ENCODE results near the gene GOLGA6L7.
"Not testable (repeated sequence)": the region's sequence is repeated elsewhere in the genome, so short reads cannot be mapped to it uniquely, and the experiment has no call there.

DNA sequence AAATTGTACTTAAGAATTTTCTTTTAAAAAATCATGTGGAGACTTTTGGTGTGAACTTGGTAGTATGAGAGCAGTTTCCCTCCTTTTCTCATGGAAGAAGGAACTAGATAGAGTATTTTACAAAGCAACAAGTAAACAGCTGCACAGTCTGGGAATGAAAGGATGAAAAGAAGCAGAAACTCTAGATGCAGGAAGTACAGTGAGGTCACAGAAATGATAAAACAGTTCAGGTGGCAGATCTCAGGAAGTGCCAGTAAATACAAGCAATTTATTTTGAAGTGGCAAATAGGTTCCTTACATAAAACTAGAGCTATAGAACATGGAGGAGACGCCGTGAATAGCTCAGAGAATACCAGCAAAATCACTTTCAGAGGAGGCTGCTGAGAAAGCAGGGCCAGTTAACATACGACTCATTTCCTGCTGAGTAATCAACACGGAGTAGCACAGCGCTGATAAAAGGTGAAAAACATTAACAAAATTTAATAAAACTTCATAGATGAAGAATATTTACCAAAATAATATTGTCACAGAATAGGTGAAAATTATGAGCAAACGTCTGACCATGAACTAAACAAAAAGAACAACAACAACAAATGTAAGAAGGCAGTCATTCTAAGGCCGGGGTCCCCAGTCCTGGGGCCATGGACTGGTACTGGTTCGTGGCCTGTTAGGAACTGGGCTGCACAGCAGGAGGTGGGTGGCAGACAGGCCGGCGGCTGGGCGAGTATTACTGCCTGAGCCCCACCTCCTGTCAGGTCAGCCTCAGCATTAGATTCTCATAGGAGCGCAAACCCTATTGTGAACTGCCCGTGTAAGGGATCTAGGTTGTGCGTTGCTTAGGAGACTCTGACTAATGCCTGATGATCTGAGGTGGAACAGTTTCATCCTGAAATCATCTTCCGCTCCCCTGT lies 29.2 kb downstream of the GOLGA6L7 start:
- TF ChIP-seq CTCF (IDR thresholded peaks at IDR 0.05; ENCODE audit: low read depth, low read length); EZH2phosphoT487 (IDR thresholded peaks at IDR 0.05; ENCODE audit: low read depth): not testable (repeated sequence)
